ENCODE data around the gene MAB21L3. TPM values are rescaled to one million over a fixed set of nuclear protein-coding genes. Genes with fewer than 3 reads are reported as not detected.

The MAB21L3 gene
- total and polyA plus RNA-seq, 2 donors (not counting 3 experiments of a cell fraction or from before 2014, with no cell fraction given): not detected

GRCh38 chr1:116099379-116099778 is 11.8 kb upstream of the MAB21L3 start:
- Histone ChIP-seq H3K9me1 (replicated peaks; ENCODE audit: control insufficient read depth, extremely low read depth, insufficient read depth, low read length) (no peaks in the 10 kb centered on the region), H3K4me2 (ENCODE audit: insufficient read depth, low read length) (no peak overlapping the region), H3K9ac (replicated peaks; ENCODE audit: extremely low read depth, insufficient read depth, low read length) (no peak overlapping the region), H3K79me2 (ENCODE audit: control insufficient read depth, insufficient read depth, low read length) (no peaks in the 10 kb centered on the region), H2AFZ (ENCODE audit: low read depth, low read length) (no peak overlapping the region), H3K27ac (ENCODE audit: insufficient read depth, low read depth, low read length) (no peak overlapping the region), H3K36me3 (ENCODE audit: control insufficient read depth in 2 of 2, extremely low read depth in 1 of 2, insufficient read depth in 2 of 2, low read length in 2 of 2) (no peaks in the 10 kb centered on the region), H3K4me3 (replicated peaks in 1 of 3; ENCODE audit: insufficient read depth in 1 of 3, low read depth in 1 of 3, low read length in 3 of 3) (no peak overlapping the region), H3K27me3 (ENCODE audit: control insufficient read depth in 2 of 2, insufficient read depth in 2 of 2, low read length in 2 of 2) (no peaks in the 10 kb centered on the region), H3K9me3 (replicated peaks; ENCODE audit: control insufficient read depth, insufficient read depth, low read length) (no peaks in the 10 kb centered on the region), H3K4me1 (ENCODE audit: control insufficient read depth, extremely low read depth, insufficient read depth, low read length) (no peaks in the 10 kb centered on the region), H4K20me1 (replicated peaks; ENCODE audit: control insufficient read depth, extremely low read depth, insufficient read depth, low read length) (no peaks in the 10 kb centered on the region)
- FAIRE-seq: no peak
- ChIA-PET CTCF (interaction anchor here (1.1 kb wide), 1 partner anchor 496 kb away, joined by 3 read pairs; no protein-coding TSS in a partner anchor), POLR2A (no interaction called here)
- dilution Hi-C loops (cut with MboI; ENCODE audit: extremely low pct_ligation_motif_present, low sequenced_read_pairs) (no loop called here), intact Hi-C loops (cut with micrococcal nuclease) (no loop called here)
- no TSS peak for BruUV-seq (replicated peaks)
- TF ChIP-seq GATA2 (IDR thresholded peaks at IDR 0.05; ENCODE audit: insufficient read depth, insufficient read length, low read depth, low read length): no peak
- TF ChIP-seq JUN (IDR thresholded peaks at IDR 0.05; ENCODE audit: borderline replicate concordance, insufficient read depth, insufficient read length, low read depth): no peak
- TF ChIP-seq EZH2 (IDR thresholded peaks at IDR 0.05; ENCODE audit: borderline replicate concordance, low read depth, low read length, severe bottlenecking): no peak
- TF ChIP-seq POLR2AphosphoS5 (IDR thresholded peaks at IDR 0.05; ENCODE audit: insufficient read depth, low read depth, low read length): no peak
- TF ChIP-seq MYC (IDR thresholded peaks at IDR 0.05; ENCODE audit: low read depth, low read length): no peak
- no peak for TF ChIP-seq CTCF (IDR thresholded peaks at IDR 0.05; ENCODE audit: extremely low read depth in 1 of 2, insufficient read depth in 1 of 2, low read depth in 1 of 2, low read length in 2 of 2)
- no peak for TF ChIP-seq POLR2A (IDR thresholded peaks at IDR 0.05; ENCODE audit: low read depth, low read length)
- no peak for TF ChIP-seq FOS (IDR thresholded peaks at IDR 0.05; ENCODE audit: borderline replicate concordance, insufficient read depth, low read length)
- TF ChIP-seq MAX (IDR thresholded peaks at IDR 0.05; ENCODE audit: insufficient read depth, insufficient read length): no peak
- DNase-seq (ENCODE audit: low read depth, low spot score): no peak

Data from endothelial cell of umbilical vein (primary cell).